Colonic mucosa (tissue), 4 donors: ENCODE results near the gene TALDO1. TPM values are rescaled to one million over a fixed set of nuclear protein-coding genes. Genes with fewer than 3 reads are reported as not detected.

Experiments used
- DNase-seq: peaks from one replicate; pipeline ENCODE4 v3.0.0-alpha.2; 2020
- H3K27ac ChIP-seq: fragments of 200-600 bp; one replicate; pipeline ENCODE4 v1.8.0; 2021
- H3K27me3 ChIP-seq: fragments of 200-600 bp; one replicate; pipeline ENCODE4 v1.8.0; 2021
- H3K36me3 ChIP-seq: fragments of 200-600 bp; one replicate; pipeline ENCODE4 v1.8.0; 2021
- H3K4me1 ChIP-seq: fragments of 200-600 bp; one replicate; pipeline ENCODE4 v1.8.0; 2021; ENCODE audit warnings: mild to moderate bottlenecking
- H3K4me3 ChIP-seq: fragments of 200-600 bp; one replicate; pipeline ENCODE4 v1.8.0; 2021
- H3K9ac ChIP-seq, 2 donors: one replicate each; pipeline ENCODE4 v1.7.0; 2013; ENCODE audit warnings: control low read depth in 2 of 2, low read depth in 2 of 2, low read length in 2 of 2
- H3K9me3 ChIP-seq: fragments of 200-600 bp; one replicate; pipeline ENCODE4 v1.8.0; 2021
- intact Hi-C: fragments of 100-400 bp; cut with DNase I; formaldehyde crosslinking; loops from one replicate; pipeline ENCODE4 v1.14.1; 2022
- total RNA-seq, 2 donors: library from RNA; stranded (reverse); fragmentation: NEBNext Ultra II Directional in 1 of 2; extraction: Animal tissue kit (Norgen Biotek cat#: 25700) in 1 of 2; gene quantifications; one replicate each; pipeline ENCODE4 v1.2.1, GENCODE V29; 2021
- TF ChIP-seq, protein P1 (sequence below): fragments of 200-600 bp; IDR thresholded peaks from one replicate; pipeline ENCODE4 v1.8.0; 2022; ENCODE audit warnings: antibody characterized with exemption, mild to moderate bottlenecking
- donor health status: healthy.
- donor health status: DM: no; HTN: no; CAD: no.
- donor health status: DM: no; HTN: no; CAD: no.

Gene TALDO1
- total RNA-seq, 2 donors from 2014 or later, result 195 to 274 TPM

DNA sequence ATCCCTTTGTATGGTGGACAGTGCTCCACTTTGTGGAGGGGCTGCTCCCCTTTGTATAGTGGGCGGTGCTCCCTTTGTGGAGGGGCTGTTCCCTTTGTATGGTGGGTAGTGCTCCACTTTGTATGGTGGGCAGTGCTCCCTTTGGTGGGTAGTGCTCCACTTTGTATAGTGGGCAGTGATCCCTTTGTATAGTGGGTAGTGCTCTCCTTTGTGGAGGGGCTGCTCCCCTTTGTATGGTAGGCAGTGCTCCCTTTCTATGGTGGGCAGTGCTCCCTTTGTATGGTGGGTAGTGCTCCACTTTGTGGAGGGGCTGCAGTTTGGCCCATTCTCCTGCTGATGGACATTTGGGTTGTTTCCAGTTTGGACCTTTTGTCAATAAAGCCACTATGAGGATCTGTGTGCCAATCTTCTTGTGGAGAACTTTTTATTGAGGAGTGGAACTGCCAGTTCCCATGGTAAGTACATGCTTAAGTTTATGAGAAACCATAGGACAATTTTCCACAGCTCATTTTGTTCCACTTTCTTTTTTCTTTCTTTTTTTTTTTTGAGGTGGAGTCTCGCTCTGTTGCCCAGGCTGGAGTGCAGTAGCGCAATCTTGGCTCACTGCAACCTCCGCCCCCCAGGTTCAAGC is 4.6 kb upstream of the TALDO1 start:
- no peak for DNase-seq
- TF ChIP-seq, protein P1, sequence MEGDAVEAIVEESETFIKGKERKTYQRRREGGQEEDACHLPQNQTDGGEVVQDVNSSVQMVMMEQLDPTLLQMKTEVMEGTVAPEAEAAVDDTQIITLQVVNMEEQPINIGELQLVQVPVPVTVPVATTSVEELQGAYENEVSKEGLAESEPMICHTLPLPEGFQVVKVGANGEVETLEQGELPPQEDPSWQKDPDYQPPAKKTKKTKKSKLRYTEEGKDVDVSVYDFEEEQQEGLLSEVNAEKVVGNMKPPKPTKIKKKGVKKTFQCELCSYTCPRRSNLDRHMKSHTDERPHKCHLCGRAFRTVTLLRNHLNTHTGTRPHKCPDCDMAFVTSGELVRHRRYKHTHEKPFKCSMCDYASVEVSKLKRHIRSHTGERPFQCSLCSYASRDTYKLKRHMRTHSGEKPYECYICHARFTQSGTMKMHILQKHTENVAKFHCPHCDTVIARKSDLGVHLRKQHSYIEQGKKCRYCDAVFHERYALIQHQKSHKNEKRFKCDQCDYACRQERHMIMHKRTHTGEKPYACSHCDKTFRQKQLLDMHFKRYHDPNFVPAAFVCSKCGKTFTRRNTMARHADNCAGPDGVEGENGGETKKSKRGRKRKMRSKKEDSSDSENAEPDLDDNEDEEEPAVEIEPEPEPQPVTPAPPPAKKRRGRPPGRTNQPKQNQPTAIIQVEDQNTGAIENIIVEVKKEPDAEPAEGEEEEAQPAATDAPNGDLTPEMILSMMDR, result no peak
- H3K4me1 ChIP-seq, result no peaks in the 10 kb centered on the region
- H3K27ac ChIP-seq, result no peak overlapping the region
- intact Hi-C loops, result no loop called here
- no peak overlapping the region for H3K9ac ChIP-seq
- H3K27me3 ChIP-seq, result no peaks in the 10 kb centered on the region
- no peaks in the 10 kb centered on the region for H3K36me3 ChIP-seq
- H3K9me3 ChIP-seq, result no peaks in the 10 kb centered on the region
- no peak overlapping the region for H3K4me3 ChIP-seq

DNA sequence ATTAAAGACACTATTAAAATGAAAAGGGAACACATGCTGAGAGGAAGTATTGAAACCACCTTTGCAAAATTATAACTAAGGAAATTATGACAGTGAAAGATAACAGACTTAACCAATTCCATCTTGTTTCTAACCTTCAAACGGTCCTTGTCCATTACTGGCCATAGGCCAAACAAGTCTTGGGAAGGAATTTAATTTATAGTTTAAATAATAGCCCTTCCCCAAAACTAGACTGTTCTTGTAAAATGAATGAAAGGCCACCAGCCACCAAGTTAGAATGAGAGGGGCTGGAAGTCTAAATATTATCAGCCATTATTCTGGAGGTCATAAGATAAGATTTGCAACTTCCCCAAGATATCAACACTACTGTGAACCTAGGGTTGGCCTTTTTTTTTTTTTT is 1.8 kb upstream of the TALDO1 start:
- H3K4me3 ChIP-seq, result no peak overlapping the region
- H3K27me3 ChIP-seq, result no peaks in the 10 kb centered on the region
- peaks cover 19% of the 10 kb centered on the region for H3K4me1 ChIP-seq
- no peak overlapping the region for H3K9ac ChIP-seq
- H3K36me3 ChIP-seq, result no peaks in the 10 kb centered on the region
- no peaks in the 10 kb centered on the region for H3K9me3 ChIP-seq
- TF ChIP-seq, protein P1, result no peak
- no peak overlapping the region for H3K27ac ChIP-seq
- intact Hi-C loops, result no loop called here
- DNase-seq, result no peak

DNA sequence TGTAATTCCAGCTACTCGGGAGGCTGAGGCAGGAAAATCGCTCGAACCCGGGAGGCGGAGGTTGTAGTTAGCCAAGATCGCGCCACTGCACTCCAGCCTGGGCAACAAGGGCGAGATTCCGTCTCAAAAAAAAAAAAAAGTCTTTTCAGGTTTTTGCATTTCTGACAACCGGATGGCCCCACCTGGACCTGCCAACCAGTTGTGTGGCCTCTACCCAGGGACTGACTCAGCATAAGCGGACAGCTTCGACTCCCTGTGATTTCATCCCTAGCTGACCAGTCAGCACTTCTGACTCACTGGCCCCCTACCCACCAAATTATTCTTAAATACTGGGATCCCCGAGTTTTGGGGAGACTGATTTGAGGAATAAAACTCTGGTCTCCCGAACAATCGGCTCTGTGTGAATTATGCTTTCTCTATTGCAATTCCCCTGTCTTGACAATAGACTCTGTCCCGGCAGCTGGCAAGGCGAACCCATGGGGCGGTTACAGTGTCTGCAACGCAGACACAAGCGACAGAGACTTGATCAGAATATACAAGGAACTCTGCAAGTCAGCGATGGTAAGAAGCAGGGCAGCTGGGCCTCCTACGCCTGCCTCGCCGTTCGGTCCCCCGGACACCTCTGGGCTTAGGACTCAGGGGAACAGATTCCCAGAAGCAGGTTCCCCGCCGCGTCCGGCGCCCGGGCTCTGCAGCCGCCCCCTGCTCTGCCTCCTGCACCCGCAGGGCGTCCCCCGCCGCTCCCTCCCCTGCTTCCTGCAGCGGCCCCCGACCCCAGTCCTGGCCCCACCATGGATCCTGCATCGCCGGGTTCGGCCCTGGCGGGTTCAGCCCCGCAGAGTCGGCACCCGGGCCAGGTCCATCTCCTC is 741 bp upstream of the TALDO1 start:
- peak overlapping the region; percentile 76 for H3K27ac ChIP-seq
- H3K4me1 ChIP-seq, result peaks cover 19% of the 10 kb centered on the region
- no peaks in the 10 kb centered on the region for H3K27me3 ChIP-seq
- TF ChIP-seq, protein P1, result no peak
- H3K9me3 ChIP-seq, result no peaks in the 10 kb centered on the region
- H3K9ac ChIP-seq, result peak overlapping the region; percentile 48 to 96
- DNase-seq, result peak; percentile 39
- intact Hi-C loops, result no loop called here
- peak overlapping the region; percentile 90 for H3K4me3 ChIP-seq
- H3K36me3 ChIP-seq, result no peaks in the 10 kb centered on the region

DNA sequence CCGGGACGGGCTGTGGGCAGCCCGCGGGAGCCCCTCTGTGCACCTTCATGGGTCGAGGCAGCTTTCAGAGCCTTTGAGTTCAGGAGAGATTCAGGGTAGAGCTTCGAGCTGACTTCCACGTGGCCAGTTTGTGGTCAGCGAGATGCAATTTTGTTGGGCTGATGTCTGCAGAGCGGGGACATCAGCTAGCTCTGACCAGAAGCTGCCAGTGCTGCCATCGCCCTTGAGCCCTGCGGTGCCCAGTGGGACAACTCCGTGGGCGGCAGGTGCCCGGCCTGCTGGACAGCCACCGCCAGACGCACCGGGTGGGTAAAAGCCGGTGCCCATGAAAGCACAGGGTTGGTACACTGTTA is 719 bp downstream of the TALDO1 start:
- H3K4me3 ChIP-seq, result peak overlapping the region; percentile 90
- intact Hi-C loops, result no loop called here
- peak overlapping the region; percentile 65 to 96 for H3K9ac ChIP-seq
- H3K27ac ChIP-seq, result peak overlapping the region; percentile 76
- H3K4me1 ChIP-seq, result peaks cover 19% of the 10 kb centered on the region
- DNase-seq, result peak; percentile 27
- no peaks in the 10 kb centered on the region for H3K36me3 ChIP-seq
- H3K27me3 ChIP-seq, result no peaks in the 10 kb centered on the region
- TF ChIP-seq, protein P1, result no peak
- H3K9me3 ChIP-seq, result no peaks in the 10 kb centered on the region

DNA sequence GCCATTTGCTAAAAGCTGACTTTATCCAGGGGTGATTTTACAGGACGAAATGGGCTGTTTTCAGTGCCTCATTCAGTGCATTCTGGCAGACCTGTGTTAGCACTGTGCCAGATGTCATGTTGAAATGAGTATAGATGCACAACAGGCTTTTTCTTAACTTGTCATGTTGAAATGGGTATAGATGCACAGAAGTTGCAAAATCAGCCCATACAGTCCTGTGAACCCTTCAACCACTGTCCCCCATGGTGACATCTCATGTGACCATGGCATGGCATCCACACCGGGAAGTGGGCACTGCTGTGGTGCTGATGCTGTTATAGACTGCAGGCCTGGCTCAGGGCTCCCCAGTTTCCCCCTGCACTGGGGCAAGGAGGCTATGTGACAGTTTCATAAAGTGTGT is 2.5 kb downstream of the TALDO1 start:
- Histone ChIP-seq H3K9ac (peak overlapping the region in 1 of 2 donors; percentile 51), H3K4me1 (peaks cover 19% of the 10 kb centered on the region), H3K9me3 (no peaks in the 10 kb centered on the region), H3K36me3 (no peaks in the 10 kb centered on the region), H3K27ac (no peak overlapping the region), H3K27me3 (no peaks in the 10 kb centered on the region), H3K4me3 (no peak overlapping the region)
- no peak for DNase-seq
- TF ChIP-seq, protein P1, result no peak
- intact Hi-C loops, result no loop called here
